Cerebellar nuclear complex (tissue), 1 donor: ENCODE data around the gene CDX2.
"Not testable (repeated sequence)": the region's sequence is repeated elsewhere in the genome, so short reads cannot be mapped to it uniquely, and the experiment has no call there.

Experiments
- DNase-seq, 2 experiments: peaks; one replicate each; lab custom pipeline; 2025; lab: John Stamatoyannopoulos, UW

Gene CDX2

DNA sequence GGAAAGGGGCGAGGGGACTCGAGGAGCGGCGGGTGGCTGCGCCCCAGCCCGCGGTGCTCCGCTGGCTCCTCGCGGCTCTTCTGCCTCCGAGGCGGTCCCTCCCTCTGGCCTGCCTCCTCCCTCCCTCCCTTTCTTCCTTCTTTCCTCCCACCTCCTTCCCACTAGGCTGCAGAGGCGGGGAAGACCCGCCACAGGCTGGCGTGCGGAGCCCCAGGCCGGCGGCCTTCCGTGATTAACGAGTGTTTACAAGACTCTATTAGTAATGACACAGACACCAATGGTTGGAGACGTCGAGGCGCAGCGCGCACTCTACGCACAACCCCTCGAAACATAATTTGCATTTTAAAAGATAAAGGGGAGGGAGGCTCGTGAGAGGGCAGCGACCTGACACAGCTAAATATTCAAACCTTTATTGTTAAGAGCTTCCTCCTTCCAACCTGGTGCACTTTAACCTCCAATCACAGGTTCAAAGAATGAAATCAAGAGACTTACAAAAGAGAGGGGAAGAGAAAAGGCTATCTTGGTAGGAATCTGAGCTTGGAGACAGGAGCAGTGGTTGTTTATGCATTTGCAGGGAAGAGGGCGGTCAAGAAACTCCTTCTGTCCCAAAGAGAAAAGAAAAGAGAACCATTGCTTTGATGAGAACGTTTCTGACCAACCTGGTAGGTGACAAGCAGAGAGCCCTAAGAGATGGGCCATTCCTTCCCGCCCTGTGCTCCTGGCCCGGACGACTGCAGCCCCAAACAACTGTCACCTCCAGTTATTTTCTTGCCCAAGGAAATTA is at the start of gene CDX2:
Gene CDX2, minus strand, starts transcription at position 234 of the 784 bp plus-strand sequence. CDS start 309 bp downstream, outside the sequence.
- DNase-seq: no peak

DNA sequence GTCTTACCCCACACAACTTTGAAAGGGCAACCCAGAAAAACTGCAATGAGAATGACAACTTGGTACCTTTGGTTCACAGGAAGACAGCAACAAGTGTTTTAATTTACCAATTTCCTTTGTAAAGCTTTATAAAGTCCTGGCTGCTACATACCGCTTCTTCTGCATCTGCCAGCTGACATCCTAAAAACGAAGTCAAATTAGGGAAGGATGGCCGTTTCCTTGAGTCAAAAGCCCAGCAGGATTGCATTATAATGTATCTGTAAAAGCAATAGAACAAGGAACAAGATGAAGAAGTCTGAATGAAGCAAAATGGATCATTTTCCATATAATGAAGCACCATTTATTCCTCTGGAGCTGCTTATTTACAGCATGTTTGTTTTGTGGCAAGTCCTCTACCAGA is 45.2 kb upstream of the CDX2 start:
- DNase-seq: no peak

GRCh38 chr13:28013482-28013881 is 44.4 kb upstream of the CDX2 start:
- DNase-seq: no peak

DNA sequence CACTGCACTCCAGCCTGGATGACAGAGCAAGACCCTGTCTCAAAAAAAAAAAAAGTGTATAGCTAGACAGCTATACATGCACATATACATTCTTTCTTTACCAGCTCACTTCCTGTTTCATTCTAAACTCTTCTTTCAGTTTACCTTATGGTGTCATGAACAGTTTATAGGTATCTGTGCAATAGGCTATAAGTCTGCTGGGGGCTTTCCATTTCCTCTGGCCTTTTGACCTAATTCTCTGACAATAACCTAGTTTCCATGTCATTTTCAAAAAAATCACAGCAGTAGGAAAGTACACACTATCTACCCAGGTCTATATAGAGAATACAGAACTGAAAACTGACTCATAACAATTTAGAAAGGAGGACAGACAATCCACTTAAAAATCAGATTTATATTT is 43.8 kb upstream of the CDX2 start:
- no peak for DNase-seq

DNA sequence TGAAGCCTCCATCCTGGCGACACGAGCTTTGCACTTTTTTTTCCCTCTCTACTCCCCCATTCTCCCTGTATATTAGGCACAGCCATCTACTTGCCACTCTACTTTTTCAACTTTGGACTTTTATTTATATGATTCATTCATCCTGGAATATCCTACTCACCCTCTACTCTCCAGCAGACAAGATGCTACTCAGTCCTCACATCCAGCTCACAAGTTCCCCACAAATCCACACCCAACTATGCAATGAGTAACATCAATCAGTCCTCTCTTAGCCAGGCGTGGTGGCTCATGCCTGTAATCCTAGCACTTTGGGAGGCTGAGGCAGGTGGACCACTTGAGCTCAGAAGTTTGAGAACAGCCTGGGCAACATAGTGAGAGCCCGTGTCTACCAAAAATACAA is 43.3 kb upstream of the CDX2 start:
- DNase-seq: no peak

- no peak for DNase-seq
Measured at GRCh38 chr13:28010046-28010445, 40.9 kb upstream of the CDX2 start.

DNA sequence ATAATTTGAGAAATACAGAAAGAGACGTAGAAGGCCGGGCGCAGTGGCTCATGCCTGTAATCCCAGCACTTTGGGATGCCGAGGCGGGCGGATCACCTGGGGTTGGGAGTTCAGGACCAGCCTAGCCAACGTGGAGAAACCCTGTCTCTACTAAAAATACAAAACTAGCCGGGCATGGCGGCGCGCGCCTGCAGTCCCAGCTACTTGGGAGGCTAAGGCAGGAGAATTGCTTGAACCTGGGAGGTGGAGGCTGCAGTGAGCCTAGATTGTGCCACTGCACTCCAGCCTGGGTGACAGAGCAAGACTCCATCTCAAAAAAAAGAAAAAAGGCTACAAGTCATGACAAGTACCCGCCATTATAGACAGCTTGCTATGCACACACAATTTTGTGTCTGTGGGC is 35.9 kb upstream of the CDX2 start:
- not testable (repeated sequence) for DNase-seq

DNA sequence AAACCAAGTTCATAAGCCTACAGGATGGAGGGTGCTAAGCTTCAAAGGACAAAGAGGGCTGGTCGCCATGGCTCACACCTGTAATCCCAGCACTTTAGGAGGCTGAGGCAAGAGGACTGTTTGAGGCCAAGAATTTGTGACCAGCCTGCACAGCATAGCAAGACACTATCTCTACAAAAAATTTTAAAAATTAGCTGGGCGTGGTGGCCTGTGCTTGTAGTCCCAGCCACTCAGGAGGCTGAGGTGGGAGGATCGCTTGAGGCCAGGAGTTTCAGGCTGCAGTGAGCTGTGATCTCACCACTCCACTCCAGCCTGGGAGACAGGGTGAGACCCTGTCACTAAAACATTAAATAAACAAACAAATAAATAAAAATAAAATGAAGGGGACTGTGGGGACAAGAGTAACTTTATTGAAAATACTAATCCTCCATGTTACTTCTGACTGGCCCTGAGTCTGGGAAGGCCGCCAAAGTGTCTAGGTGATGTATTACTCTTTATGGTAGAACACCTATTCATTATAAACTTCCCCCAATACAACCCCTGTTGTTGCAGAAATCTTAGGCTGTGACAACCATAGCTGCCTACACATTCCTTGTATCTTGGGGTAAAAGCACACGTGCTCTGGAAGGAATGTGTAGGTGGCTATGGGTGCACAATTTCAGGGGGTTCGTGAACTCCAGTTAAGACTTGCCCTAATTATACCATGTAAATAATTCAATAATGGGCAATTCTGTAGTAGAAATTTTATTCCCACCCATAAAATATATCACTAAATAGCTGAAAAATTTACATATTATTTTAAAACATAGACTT is 34.0 kb upstream of the CDX2 start:
- DNase-seq: no peak

- DNase-seq: no peak
Measured at GRCh38 chr13:28001837-28002473, 32.8 kb upstream of the CDX2 start.

- peak in 1 of 2 experiments; percentile 3 for DNase-seq
Measured at GRCh38 chr13:28001049-28001448, 31.9 kb upstream of the CDX2 start.

DNA sequence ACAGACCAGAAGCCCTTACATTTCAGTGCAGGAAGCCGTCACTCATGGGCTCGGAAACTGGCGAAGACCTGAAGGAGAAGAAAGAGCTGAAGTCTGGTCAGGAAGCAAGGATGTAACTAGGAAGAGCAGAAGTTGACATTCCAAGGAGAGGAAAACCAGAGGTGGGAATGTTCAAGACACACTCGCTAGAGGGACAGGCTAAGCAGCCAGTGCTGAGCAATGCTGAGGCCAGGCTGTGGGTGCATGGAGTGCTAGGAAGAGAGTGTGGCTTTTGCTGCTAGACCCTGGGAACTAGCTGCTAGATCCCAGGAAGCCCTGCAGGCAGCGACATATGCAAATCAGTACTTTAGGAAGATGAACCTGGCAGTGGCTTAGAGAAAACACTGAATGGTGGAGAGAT is 31.5 kb upstream of the CDX2 start:
- no peak for DNase-seq

- DNase-seq: no peak
Measured at GRCh38 chr13:27997904-27998522, 28.9 kb upstream of the CDX2 start.

- DNase-seq: no peak
Measured at GRCh38 chr13:27991881-27992280, 22.8 kb upstream of the CDX2 start.

DNA sequence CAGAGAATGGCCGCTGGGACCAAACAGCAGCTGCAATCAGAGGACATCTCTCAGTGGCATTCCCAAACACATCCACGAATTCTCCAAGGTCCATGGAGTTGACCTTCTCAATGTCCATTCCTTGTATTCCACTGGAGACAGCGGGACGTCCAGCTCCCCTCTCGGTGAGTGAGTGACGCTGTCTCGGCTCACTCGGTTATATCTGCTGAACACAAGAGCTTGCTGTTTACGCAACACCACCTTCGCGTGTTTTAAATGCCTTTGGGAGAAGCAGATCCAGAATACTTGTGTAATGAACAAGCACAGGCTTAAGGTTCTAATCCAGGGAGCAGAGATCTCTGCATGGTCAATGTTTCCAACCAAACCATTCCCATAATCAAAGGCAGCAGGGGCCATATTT is 19.4 kb upstream of the CDX2 start, which contains the start of gene URAD:
Gene URAD, minus strand, starts transcription at position 174 of the 400 bp plus-strand sequence. Its CDS starts 56 bp downstream, at position 118.
- no peak for DNase-seq

GRCh38 chr13:27985600-27985999 is 16.5 kb upstream of the CDX2 start:
- no peak for DNase-seq

DNA sequence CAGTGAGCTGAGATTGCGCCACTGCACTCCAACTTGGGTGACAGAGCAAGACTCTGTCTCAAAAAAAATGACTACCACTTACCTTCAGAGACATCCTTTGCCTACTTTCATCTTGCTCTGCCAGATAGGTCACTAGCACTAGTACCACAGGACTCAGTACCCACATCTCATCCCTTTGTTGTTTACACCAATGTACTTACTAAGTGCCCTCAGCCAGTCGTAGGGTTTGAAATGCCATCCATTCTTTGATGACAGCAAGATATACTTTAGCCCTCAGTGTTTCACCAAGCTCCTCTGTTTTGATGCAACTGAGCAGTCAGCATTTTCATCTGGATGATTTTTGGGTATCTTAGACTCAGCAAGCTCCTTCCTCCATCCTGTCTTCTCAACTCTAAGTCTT is 13.2 kb upstream of the CDX2 start:
- no peak for DNase-seq

- DNase-seq: no peak
Measured at GRCh38 chr13:27981006-27981708, 12.0 kb upstream of the CDX2 start.

- no peak for DNase-seq
Measured at GRCh38 chr13:27980280-27980998, 11.3 kb upstream of the CDX2 start.

DNA sequence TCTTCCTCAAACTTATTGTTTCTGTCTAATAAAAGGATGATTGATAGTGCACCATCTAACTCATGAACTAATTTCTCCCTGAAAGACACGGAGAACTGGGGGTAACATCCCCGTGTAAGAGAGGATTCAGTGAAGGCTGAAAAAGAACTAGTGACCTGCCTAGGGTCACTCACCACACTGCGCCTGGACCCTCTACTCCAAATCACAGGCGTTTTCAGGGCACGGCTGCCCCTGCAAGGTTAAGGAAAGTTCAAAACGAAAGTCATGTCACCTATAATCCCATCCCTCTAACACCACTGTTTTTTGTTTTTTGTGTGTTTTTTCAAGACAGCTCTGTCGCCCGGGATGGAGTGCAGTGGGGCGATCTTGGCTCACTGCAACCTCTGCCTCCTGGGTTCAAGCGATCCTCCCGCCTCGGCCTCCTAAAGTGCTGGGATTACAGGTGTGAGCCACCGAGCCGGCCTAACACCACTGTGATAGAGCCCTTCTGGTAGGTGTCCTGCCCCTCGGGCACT is 10.7 kb upstream of the CDX2 start:
- no peak for DNase-seq

DNA sequence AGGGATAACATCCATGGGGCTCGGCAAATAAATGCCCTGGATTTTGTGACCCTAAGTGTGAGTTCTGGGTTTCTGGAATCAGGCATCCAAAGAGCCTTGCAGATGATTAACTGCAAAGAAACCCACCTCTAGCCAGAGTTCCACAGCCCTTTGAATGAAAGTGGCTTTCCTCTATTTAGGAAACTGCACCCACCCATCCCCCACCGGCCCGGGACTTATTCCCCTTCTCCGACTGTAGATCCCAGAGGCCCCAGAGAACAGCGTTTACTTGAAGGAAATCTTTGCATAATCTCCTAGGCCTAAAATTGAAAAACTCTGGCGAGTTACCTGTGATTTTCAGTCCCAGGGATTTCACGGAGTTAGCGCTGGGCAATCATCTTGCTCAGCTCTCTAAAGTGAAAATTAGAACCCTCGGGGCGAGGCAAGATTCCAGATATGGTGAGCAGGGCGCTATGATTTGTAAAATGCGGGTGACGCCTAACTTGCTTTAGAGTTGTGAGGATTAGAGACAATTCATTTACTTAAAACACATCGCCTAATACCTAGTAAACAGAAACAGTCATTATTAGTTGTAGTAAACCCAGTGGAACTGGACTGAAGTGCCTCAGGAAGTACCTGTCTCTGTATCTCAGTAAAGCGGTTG is 10.0 kb upstream of the CDX2 start:
- DNase-seq: no peak
